ENCODE results near the gene SNX1.
"Not testable (repeated sequence)": the region's sequence is repeated elsewhere in the genome, so short reads cannot be mapped to it uniquely, and the experiment has no call there.

The SNX1 gene

GRCh38 chr15:64112904-64113303, 17.1 kb downstream of the SNX1 start:
- no peak for DNase-seq (ENCODE audit: low read depth)

GRCh38 chr15:64117759-64118487, 22.1 kb downstream of the SNX1 start:
- no peak for DNase-seq (ENCODE audit: low read depth)

GRCh38 chr15:64120322-64120721, 24.5 kb downstream of the SNX1 start:
- not testable (repeated sequence) for DNase-seq (ENCODE audit: low read depth)

- DNase-seq (ENCODE audit: low read depth), result no peak
Measured at GRCh38 chr15:64121614-64122013, 25.8 kb downstream of the SNX1 start.

GRCh38 chr15:64122444-64122843, 26.7 kb downstream of the SNX1 start:
- DNase-seq (ENCODE audit: low read depth), result no peak

- no peak for DNase-seq (ENCODE audit: low read depth)
Measured at GRCh38 chr15:64122936-64123351, 27.2 kb downstream of the SNX1 start.

GRCh38 chr15:64125978-64126377, 30.2 kb downstream of the SNX1 start:
- no peak for DNase-seq (ENCODE audit: low read depth)

- no peak for DNase-seq (ENCODE audit: low read depth)
Measured at GRCh38 chr15:64127521-64128270, 31.9 kb downstream of the SNX1 start.

GRCh38 chr15:64130159-64130558, 34.4 kb downstream of the SNX1 start:
- no peak for DNase-seq (ENCODE audit: low read depth)

GRCh38 chr15:64131547-64131946, 35.8 kb downstream of the SNX1 start:
- DNase-seq (ENCODE audit: low read depth), result no peak

- no peak for DNase-seq (ENCODE audit: low read depth)
Measured at GRCh38 chr15:64132217-64132616, 36.4 kb downstream of the SNX1 start.

GRCh38 chr15:64133623-64134344, 38.0 kb downstream of the SNX1 start:
- DNase-seq (ENCODE audit: low read depth), result no peak

GRCh38 chr15:64134345-64134829, 38.6 kb downstream of the SNX1 start:
- no peak for DNase-seq (ENCODE audit: low read depth)

- DNase-seq (ENCODE audit: low read depth), result no peak
Measured at GRCh38 chr15:64136347-64136746, 40.6 kb downstream of the SNX1 start.

GRCh38 chr15:64137226-64137833, 41.5 kb downstream of the SNX1 start:
- no peak for DNase-seq (ENCODE audit: low read depth)

- no peak for DNase-seq (ENCODE audit: low read depth)
Measured at GRCh38 chr15:64138331-64138941, 42.7 kb downstream of the SNX1 start.

- DNase-seq (ENCODE audit: low read depth), result no peak
Measured at GRCh38 chr15:64141798-64142512, 46.2 kb downstream of the SNX1 start.

GRCh38 chr15:64143276-64143675, 47.5 kb downstream of the SNX1 start:
- DNase-seq (ENCODE audit: low read depth), result no peak

- DNase-seq (ENCODE audit: low read depth), result no peak
Measured at GRCh38 chr15:64144192-64144564, 48.4 kb downstream of the SNX1 start.

- no peak for DNase-seq (ENCODE audit: low read depth)
Measured at GRCh38 chr15:64144565-64145281, 48.9 kb downstream of the SNX1 start.

- no peak for DNase-seq (ENCODE audit: low read depth)
Measured at GRCh38 chr15:64146041-64146440, 50.3 kb downstream of the SNX1 start.
